Uterus (tissue), 2 donors: ENCODE measurements around the gene FBLN1.

Source experiments
- POLR2A ChIP-seq, 2 donors: fragments of 450-650 bp; IDR thresholded peaks; one replicate each; pipeline ENCODE4 v1.6.1; 2016; ENCODE audit warnings: antibody characterized with exemption in 2 of 2, mild to moderate bottlenecking in 1 of 2, moderate library complexity in 1 of 2
- TF ChIP-seq, protein P1 (sequence below), 4 experiments: fragments of 200-600 bp in 2 of 4; fragments of 450-650 bp in 2 of 4; sonication (generic) in 2 of 4; IDR thresholded peaks; one replicate each; pipeline ENCODE4 v1.5.1; 2016 to 2019; ENCODE audit warnings: antibody characterized with exemption in 4 of 4, mild to moderate bottlenecking in 2 of 4, moderate library complexity in 1 of 4

DNA sequence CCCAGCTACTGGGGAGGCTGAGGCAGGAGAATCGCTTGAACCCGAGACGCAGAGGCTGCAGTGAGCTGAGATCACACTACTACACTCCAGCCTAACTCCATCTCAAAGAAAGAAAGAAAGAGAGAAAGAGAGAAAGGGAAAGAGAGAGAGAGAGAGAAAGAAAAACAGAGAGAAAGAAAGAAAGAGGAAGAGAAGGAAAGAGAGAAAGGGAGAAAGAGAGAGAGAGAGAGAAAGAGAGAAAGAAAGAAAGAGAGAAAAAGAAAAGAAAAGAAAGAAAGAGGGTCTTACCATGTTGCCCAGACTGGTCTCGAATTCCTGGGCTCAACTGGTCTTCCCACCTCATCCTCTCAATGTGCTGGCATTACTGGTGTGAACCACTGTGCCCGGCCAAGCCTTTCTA lies 22.3 kb downstream of the FBLN1 start:
- no peak for TF ChIP-seq POLR2A (IDR thresholded peaks at IDR 0.05)
- TF ChIP-seq, protein P1, sequence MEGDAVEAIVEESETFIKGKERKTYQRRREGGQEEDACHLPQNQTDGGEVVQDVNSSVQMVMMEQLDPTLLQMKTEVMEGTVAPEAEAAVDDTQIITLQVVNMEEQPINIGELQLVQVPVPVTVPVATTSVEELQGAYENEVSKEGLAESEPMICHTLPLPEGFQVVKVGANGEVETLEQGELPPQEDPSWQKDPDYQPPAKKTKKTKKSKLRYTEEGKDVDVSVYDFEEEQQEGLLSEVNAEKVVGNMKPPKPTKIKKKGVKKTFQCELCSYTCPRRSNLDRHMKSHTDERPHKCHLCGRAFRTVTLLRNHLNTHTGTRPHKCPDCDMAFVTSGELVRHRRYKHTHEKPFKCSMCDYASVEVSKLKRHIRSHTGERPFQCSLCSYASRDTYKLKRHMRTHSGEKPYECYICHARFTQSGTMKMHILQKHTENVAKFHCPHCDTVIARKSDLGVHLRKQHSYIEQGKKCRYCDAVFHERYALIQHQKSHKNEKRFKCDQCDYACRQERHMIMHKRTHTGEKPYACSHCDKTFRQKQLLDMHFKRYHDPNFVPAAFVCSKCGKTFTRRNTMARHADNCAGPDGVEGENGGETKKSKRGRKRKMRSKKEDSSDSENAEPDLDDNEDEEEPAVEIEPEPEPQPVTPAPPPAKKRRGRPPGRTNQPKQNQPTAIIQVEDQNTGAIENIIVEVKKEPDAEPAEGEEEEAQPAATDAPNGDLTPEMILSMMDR (IDR thresholded peaks at IDR 0.05), result no peak
